Measurements from ENCODE around the gene MACROD2.

DNA sequence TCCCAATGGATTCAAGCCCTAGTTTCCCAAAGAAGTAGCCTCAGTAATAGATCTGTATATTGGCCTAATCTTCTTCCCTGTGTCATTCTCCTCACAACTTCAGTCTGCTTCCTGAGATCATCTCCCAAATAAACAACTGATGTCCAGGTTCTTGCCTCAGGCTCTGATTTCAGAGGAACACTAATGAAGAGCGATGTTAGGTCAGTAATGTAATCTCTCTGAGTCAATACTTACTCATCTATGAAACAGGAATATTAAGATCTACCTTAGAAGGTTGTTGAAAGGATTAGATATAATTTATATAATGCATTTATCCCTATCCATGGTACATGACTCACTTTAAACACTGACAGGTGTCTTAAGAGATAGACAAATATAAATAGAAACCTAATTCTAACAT, 588.1 kb downstream of the MACROD2 start:
- TF ChIP-seq, protein P1, sequence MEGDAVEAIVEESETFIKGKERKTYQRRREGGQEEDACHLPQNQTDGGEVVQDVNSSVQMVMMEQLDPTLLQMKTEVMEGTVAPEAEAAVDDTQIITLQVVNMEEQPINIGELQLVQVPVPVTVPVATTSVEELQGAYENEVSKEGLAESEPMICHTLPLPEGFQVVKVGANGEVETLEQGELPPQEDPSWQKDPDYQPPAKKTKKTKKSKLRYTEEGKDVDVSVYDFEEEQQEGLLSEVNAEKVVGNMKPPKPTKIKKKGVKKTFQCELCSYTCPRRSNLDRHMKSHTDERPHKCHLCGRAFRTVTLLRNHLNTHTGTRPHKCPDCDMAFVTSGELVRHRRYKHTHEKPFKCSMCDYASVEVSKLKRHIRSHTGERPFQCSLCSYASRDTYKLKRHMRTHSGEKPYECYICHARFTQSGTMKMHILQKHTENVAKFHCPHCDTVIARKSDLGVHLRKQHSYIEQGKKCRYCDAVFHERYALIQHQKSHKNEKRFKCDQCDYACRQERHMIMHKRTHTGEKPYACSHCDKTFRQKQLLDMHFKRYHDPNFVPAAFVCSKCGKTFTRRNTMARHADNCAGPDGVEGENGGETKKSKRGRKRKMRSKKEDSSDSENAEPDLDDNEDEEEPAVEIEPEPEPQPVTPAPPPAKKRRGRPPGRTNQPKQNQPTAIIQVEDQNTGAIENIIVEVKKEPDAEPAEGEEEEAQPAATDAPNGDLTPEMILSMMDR (IDR thresholded peaks at IDR 0.05) = no peak
- no peak for TF ChIP-seq POLR2A (IDR thresholded peaks at IDR 0.05)

Measured in uterus (tissue), 2 donors.